OCI-LY1 (cell line): ENCODE measurements around the gene KIFBP.

ENCODE experiments used
- CTCF ChIP-seq: fragments of 200-600 bp; sonication (generic), shearing (Covaris generic); IDR thresholded peaks from 2 replicates; pipeline ENCODE4 v1.5.1; 2017; ENCODE audit warnings: mild to moderate bottlenecking, antibody characterized with exemption, low read length, moderate library complexity, mixed read lengths
- EZH2 ChIP-seq: fragments of 200-600 bp; sonication (generic), shearing (Covaris generic); IDR thresholded peaks from 2 replicates; pipeline ENCODE4 v1.8.0; 2017; ENCODE audit warnings: borderline replicate concordance, mixed run types, mild to moderate bottlenecking, antibody characterized with exemption, low read length, moderate library complexity, mixed read lengths

- TF ChIP-seq CTCF (no peak), EZH2 (no peak)
Measured at GRCh38 chr10:68989317-68989990, 851 bp downstream of the KIFBP start.
